GM18858 (cell line): Measurements from ENCODE around the gene NECTIN2.
"Not testable (repeated sequence)": the region's sequence is repeated elsewhere in the genome, so short reads cannot be mapped to it uniquely, and the experiment has no call there.

Experiments
- ATAC-seq: cut with Tn5 transposase; IDR thresholded peaks from one replicate; pipeline ENCODE4 v1.9.1; 2021; ENCODE audit not compliant: unreplicated experiment

The NECTIN2 gene

GRCh38 chr19:44882063-44882462 is 36.0 kb downstream of the NECTIN2 start:
- ATAC-seq: no peak

GRCh38 chr19:44882619-44883397 is 36.7 kb downstream of the NECTIN2 start:
- ATAC-seq: not testable (repeated sequence)

GRCh38 chr19:44883922-44884321 is 37.8 kb downstream of the NECTIN2 start:
- ATAC-seq: no peak

GRCh38 chr19:44884566-44884965 is 38.5 kb downstream of the NECTIN2 start:
- ATAC-seq: no peak

- ATAC-seq: no peak
Observed at GRCh38 chr19:44886141-44886540, 40.0 kb downstream of the NECTIN2 start.

- no peak for ATAC-seq
Observed at GRCh38 chr19:44887648-44888047, 41.6 kb downstream of the NECTIN2 start.

GRCh38 chr19:44888335-44888734 is 42.2 kb downstream of the NECTIN2 start:
- ATAC-seq: not testable (repeated sequence)

GRCh38 chr19:44889830-44890365 is 43.8 kb downstream of the NECTIN2 start:
- ATAC-seq: no peak

GRCh38 chr19:44890366-44891015 is 44.4 kb downstream of the NECTIN2 start:
- ATAC-seq: peak; percentile 73

GRCh38 chr19:44891016-44891882 is 45.2 kb downstream of the NECTIN2 start, which contains the start of gene TOMM40:
TSS of gene TOMM40 (plus strand) at chr19:44891254. CDS start at chr19:44891416, 162 bp downstream.
- ATAC-seq: no peak

GRCh38 chr19:44892932-44893331 is 46.8 kb downstream of the NECTIN2 start:
- no peak for ATAC-seq

- no peak for ATAC-seq
Observed at GRCh38 chr19:44893332-44894051, 47.4 kb downstream of the NECTIN2 start.

GRCh38 chr19:44894052-44894400 is 47.9 kb downstream of the NECTIN2 start:
- ATAC-seq: no peak

GRCh38 chr19:44894946-44895345 is 48.8 kb downstream of the NECTIN2 start:
- ATAC-seq: no peak

GRCh38 chr19:44897835-44898234 is 51.7 kb downstream of the NECTIN2 start:
- no peak for ATAC-seq

- ATAC-seq: no peak
Observed at GRCh38 chr19:44900328-44901244, 54.5 kb downstream of the NECTIN2 start.

GRCh38 chr19:44903216-44903601 is 57.1 kb downstream of the NECTIN2 start:
- no peak for ATAC-seq

- ATAC-seq: no peak
Observed at GRCh38 chr19:44903602-44904425, 57.7 kb downstream of the NECTIN2 start.
